H1 (cell line): ENCODE data around the gene HS2ST1. TPM values are rescaled to one million over a fixed set of nuclear protein-coding genes. Genes with fewer than 3 reads are reported as not detected.

Experiments used
- CTCF ChIA-PET: fragments of 300-600 bp; sonication (Branson Sonifier 250); formaldehyde crosslinking; loops from one replicate; lab custom pipeline; 2021; ENCODE audit not compliant: partially characterized antibody; lab: Charles Lee
- POLR2A ChIA-PET: fragments of 300-600 bp; sonication (Branson Sonifier 250); formaldehyde crosslinking; loops from one replicate; lab custom pipeline; 2021; ENCODE audit warnings: inconsistent platforms; ENCODE audit not compliant: partially characterized antibody; lab: Charles Lee
- DNase-seq, 2 experiments: peaks; one replicate each; pipeline versions ENCODE4 v3.0.0 to v3.0.0-alpha.2; 2010 to 2022; ENCODE audit warnings: low spot score in 2 of 2, low read depth in 1 of 2, mixed read lengths in 1 of 2
- FAIRE-seq: peaks from 2 replicates; lab custom pipeline; 2011; peaks lifted over from hg19 to GRCh38; lab: Jason Lieb, UNC
- H2AFZ ChIP-seq: 2 replicates; pipeline ENCODE4 v1.8.1; 2012; ENCODE audit warnings: low read length, inconsistent platforms
- H2AK5ac ChIP-seq: 2 replicates; pipeline ENCODE4 v1.6.1; 2013; ENCODE audit warnings: low read depth, low read length
- H2BK120ac ChIP-seq: replicated peaks from 2 replicates; pipeline ENCODE3; 2013; ENCODE audit warnings: low read depth, low read length, inconsistent platforms
- H2BK12ac ChIP-seq: 2 replicates; pipeline ENCODE4 v1.6.1; 2013; ENCODE audit warnings: low read depth, low read length
- H2BK15ac ChIP-seq: 2 replicates; pipeline ENCODE4 v1.6.1; 2013; ENCODE audit warnings: low read length
- H2BK20ac ChIP-seq: 2 replicates; pipeline ENCODE4 v1.6.1; 2013; ENCODE audit warnings: low read length
- H2BK5ac ChIP-seq: 2 replicates; pipeline ENCODE4 v1.6.1; 2013; ENCODE audit warnings: low read depth, low read length
- H3K14ac ChIP-seq: 2 replicates; pipeline ENCODE4 v1.6.1; 2013; ENCODE audit warnings: inconsistent platforms; ENCODE audit not compliant: insufficient read length
- H3K18ac ChIP-seq: 2 replicates; pipeline ENCODE4 v1.6.1; 2013; ENCODE audit warnings: low read length; ENCODE audit errors: extremely low read depth
- H3K23ac ChIP-seq: 2 replicates; pipeline ENCODE4 v1.6.1; 2013; ENCODE audit warnings: inconsistent platforms; ENCODE audit not compliant: insufficient read length
- H3K23me2 ChIP-seq: 2 replicates; pipeline ENCODE4 v1.6.1; 2013; ENCODE audit warnings: low read depth, low read length
- H3K27ac ChIP-seq: 2 replicates; pipeline ENCODE4 v1.6.1; 2011; ENCODE audit warnings: low read depth, low read length, inconsistent platforms
- H3K27me3 ChIP-seq, 4 experiments: replicated peaks in 1 of 4; 1 replicate in 1 of 4; 2 replicates in 3 of 4; pipeline versions ENCODE4 v1.6.1 to v1.8.1; 2011 to 2013; ENCODE audit warnings: low read length in 3 of 4, mild to moderate bottlenecking in 3 of 4, inconsistent platforms in 2 of 4, mixed read lengths in 2 of 4, moderate library complexity in 1 of 4; ENCODE audit not compliant: control insufficient read depth in 3 of 4, insufficient read depth in 3 of 4; ENCODE audit errors: extremely low read depth in 1 of 4
- H3K36me3 ChIP-seq, 4 experiments: 2 replicates each; pipeline versions ENCODE4 v1.6.1 to v1.8.1; 2011 to 2013; ENCODE audit warnings: mild to moderate bottlenecking in 4 of 4, low read length in 3 of 4, moderate library complexity in 2 of 4, control low read depth in 1 of 4, inconsistent platforms in 1 of 4; ENCODE audit not compliant: insufficient read depth in 4 of 4, control insufficient read depth in 2 of 4
- H3K4ac ChIP-seq: replicated peaks from 2 replicates; pipeline ENCODE3; 2013; ENCODE audit warnings: low read length, low read depth, mixed read lengths, inconsistent platforms; ENCODE audit not compliant: insufficient read length
- H3K4me1 ChIP-seq, 4 experiments: replicated peaks in 1 of 4; 1 replicate in 1 of 4; 2 replicates in 3 of 4; pipeline versions ENCODE4 v1.6.1 to v1.8.1; 2011 to 2013; ENCODE audit warnings: low read length in 3 of 4, inconsistent platforms in 2 of 4, mixed read lengths in 1 of 4; ENCODE audit not compliant: insufficient read depth in 4 of 4, control insufficient read depth in 3 of 4
- H3K4me2 ChIP-seq, 2 experiments: 2 replicates each; pipeline versions ENCODE4 v1.6.1 to v1.8.1; 2011 to 2013; ENCODE audit warnings: low read depth in 2 of 2, low read length in 2 of 2, control low read depth in 1 of 2, inconsistent platforms in 1 of 2, mild to moderate bottlenecking in 1 of 2; ENCODE audit not compliant: insufficient read depth in 1 of 2
- H3K4me3 ChIP-seq, 4 experiments: fragments of 200-600, 300-600 bp in 1 of 4; sonication (generic), shearing (Covaris generic), sonication (Bioruptor Twin) in 1 of 4; 2 replicates each; pipeline versions ENCODE4 v1.5.1 to v1.8.1; 2011 to 2016; ENCODE audit warnings: low read length in 4 of 4, low read depth in 3 of 4, control low read depth in 2 of 4, inconsistent platforms in 2 of 4, mild to moderate bottlenecking in 2 of 4, mixed read lengths in 1 of 4, moderate library complexity in 1 of 4; ENCODE audit not compliant: insufficient read depth in 2 of 4; ENCODE audit errors: extremely low read depth in 1 of 4
- H3K56ac ChIP-seq: replicated peaks from 2 replicates; pipeline ENCODE3; 2013; ENCODE audit warnings: low read depth, mild to moderate bottlenecking, mixed read lengths, low read length, inconsistent platforms; ENCODE audit not compliant: insufficient read length
- H3K79me1 ChIP-seq: 2 replicates; pipeline ENCODE4 v1.6.1; 2013; ENCODE audit warnings: low read depth, low read length, control low read depth
- H3K79me2 ChIP-seq, 2 experiments: 2 replicates each; pipeline versions ENCODE4 v1.6.1 to v1.8.1; 2012 to 2013; ENCODE audit warnings: low read length in 2 of 2, mild to moderate bottlenecking in 2 of 2, inconsistent platforms in 1 of 2; ENCODE audit not compliant: insufficient read depth in 2 of 2, control insufficient read depth in 1 of 2
- H3K9ac ChIP-seq, 4 experiments: replicated peaks in 1 of 4; 1 replicate in 1 of 4; 2 replicates in 3 of 4; pipeline versions ENCODE4 v1.6.1 to v1.8.1; 2011 to 2013; ENCODE audit warnings: low read depth in 3 of 4, low read length in 3 of 4, control low read depth in 2 of 4, mild to moderate bottlenecking in 2 of 4, moderate library complexity in 2 of 4, inconsistent platforms in 1 of 4; ENCODE audit errors: extremely low read depth in 1 of 4
- H3K9me3 ChIP-seq, 2 experiments: 2 replicates each; pipeline versions ENCODE4 v1.6.1 to v1.8.1; 2012 to 2013; ENCODE audit warnings: mild to moderate bottlenecking in 2 of 2, moderate library complexity in 2 of 2, control low read depth in 1 of 2, inconsistent platforms in 1 of 2, low read depth in 1 of 2, low read length in 1 of 2, mixed read lengths in 1 of 2; ENCODE audit not compliant: insufficient read depth in 2 of 2
- H4K20me1 ChIP-seq, 2 experiments: replicated peaks in 1 of 2; 2 replicates each; pipeline versions ENCODE3 to v1.8.1; 2011 to 2013; ENCODE audit warnings: inconsistent platforms in 2 of 2, low read length in 2 of 2, mild to moderate bottlenecking in 1 of 2; ENCODE audit not compliant: insufficient read depth in 2 of 2, control insufficient read depth in 1 of 2
- H4K5ac ChIP-seq: 2 replicates; pipeline ENCODE4 v1.6.1; 2013; ENCODE audit warnings: low read length, low read depth, mixed read lengths, inconsistent platforms; ENCODE audit not compliant: insufficient read length
- H4K8ac ChIP-seq: 2 replicates; pipeline ENCODE4 v1.8.0; 2013; ENCODE audit warnings: mild to moderate bottlenecking, moderate library complexity, low read length, inconsistent platforms; ENCODE audit not compliant: insufficient read depth; ENCODE audit errors: extremely low read depth
- H4K91ac ChIP-seq: replicated peaks from 2 replicates; pipeline ENCODE3; 2013; ENCODE audit warnings: low read length, mixed read lengths, inconsistent platforms; ENCODE audit not compliant: insufficient read length
- ZNF274 ChIP-seq: IDR thresholded peaks from 2 replicates; pipeline ENCODE4 v1.7.0; 2012; ENCODE audit warnings: low read length, borderline replicate concordance; ENCODE audit errors: extremely low read depth
- WGBS, 2 experiments: shearing (Covaris generic) in 1 of 2; methylation state at CpG; one replicate each; pipeline versions ENCODE4 v1.1.6 to v1.1.7; 2013 to 2015; ENCODE audit warnings: low lambda C conversion rate in 2 of 2, mixed read lengths in 2 of 2, inconsistent platforms in 1 of 2, low coverage in 1 of 2, missing lambda C conversion rate in 1 of 2; ENCODE audit not compliant: insufficient replicate concordance in 2 of 2, insufficient coverage in 1 of 2, insufficient read length in 1 of 2; ENCODE audit errors: extremely low coverage in 1 of 2, missing lambda C conversion rate in 1 of 2; 5-methylcytosine and 5-hydroxymethylcytosine counted together
- polyA plus RNA-seq, 7 experiments: library from polyadenylated mRNA; depleted of rRNA in 3 of 7; stranded (reverse) in 5 of 7; unstranded in 2 of 7; fragments of >200 nt in 5 of 7; fragments of 200-250 nt in 2 of 7; gene quantifications; 1 replicate in 5 of 7; 2 replicates in 1 of 7; 4 replicates in 1 of 7; pipeline versions ENCODE4 v1.2.1 to v1.2.3, GENCODE V29; 2011 to 2013; ENCODE audit warnings: missing spikeins in 2 of 7, mixed read lengths in 2 of 7
- total RNA-seq: library from RNA; stranded (reverse); fragmentation: NEBNext Ultra II Directional; extraction: Animal tissue kit (Norgen Biotek cat#: 25700); gene quantifications from 2 replicates; pipeline ENCODE4 v1.2.1, GENCODE V29; 2021

The HS2ST1 gene
- total and polyA plus RNA-seq, 2 of the 8 experiments (the other 6 are each of a cell fraction or from before 2014, with no cell fraction given) = 5.2 to 28.3 TPM

DNA sequence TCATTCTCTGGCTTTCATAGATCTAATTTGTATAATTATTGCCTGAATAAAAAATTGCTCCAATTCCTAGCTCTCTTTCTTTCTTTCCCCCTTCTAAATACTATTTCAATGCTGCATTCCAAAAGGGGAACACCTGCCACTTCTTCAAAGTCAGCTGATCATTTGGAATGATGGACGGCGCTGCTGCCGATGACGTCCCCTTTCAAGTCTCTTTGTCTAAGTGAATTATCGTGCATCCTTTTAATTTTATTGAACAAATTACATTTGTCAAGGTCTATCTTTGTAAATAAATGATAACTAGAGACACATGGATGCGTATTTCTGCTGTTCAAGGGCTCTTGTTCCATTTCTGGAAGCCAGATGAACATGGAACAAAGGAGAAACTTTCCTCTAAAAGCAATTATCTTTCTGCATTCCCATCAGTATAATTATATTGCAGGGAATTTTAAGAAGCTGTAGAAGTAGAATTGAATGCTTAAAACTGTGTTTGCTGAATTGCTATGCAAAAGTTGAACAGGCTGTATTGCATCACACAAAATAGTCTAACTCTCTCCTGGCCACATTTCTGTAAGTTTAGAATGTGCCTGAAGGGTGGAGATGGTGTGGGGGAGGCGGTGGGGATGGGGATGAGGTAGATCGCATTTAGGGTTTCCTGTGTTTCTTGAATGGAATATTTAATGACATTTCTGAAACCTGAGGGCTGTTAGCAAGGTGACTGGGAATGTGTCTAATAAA lies 222.3 kb downstream of the HS2ST1 start:
- H3K56ac ChIP-seq = no peak overlapping the region
- no peaks in the 10 kb centered on the region for H3K79me2 ChIP-seq
- no peak overlapping the region for H4K8ac ChIP-seq
- no peak overlapping the region for H2AFZ ChIP-seq
- no peak for DNase-seq
- H2BK20ac ChIP-seq = no peak overlapping the region
- no peak for FAIRE-seq
- no peak overlapping the region for H3K27ac ChIP-seq
- peaks cover 3% of the 10 kb centered on the region; the same call in 1 of the 2 replicates for H3K23me2 ChIP-seq
- no peak overlapping the region for H3K4ac ChIP-seq
- H2BK12ac ChIP-seq = no peak overlapping the region
- peaks cover 0 to 6% (median under 1%) of the 10 kb centered on the region in 4 experiments; a peak in 4 of 7 replicates for H3K4me1 ChIP-seq
- no peak overlapping the region for H4K5ac ChIP-seq
- no peak for TF ChIP-seq ZNF274
- TF ChIP-seq, all 59 proteins: peak for 0
- Histone ChIP-seq H3K9ac (no peak overlapping the region), H3K36me3 (no peaks in the 10 kb centered on the region), H3K18ac (no peak overlapping the region), H2BK120ac (no peak overlapping the region), H3K4me3 (no peak overlapping the region), H3K14ac (no peak overlapping the region), H3K9me3 (no peaks in the 10 kb centered on the region), H2BK15ac (no peak overlapping the region), H2AK5ac (no peak overlapping the region), H4K20me1 (no peaks in the 10 kb centered on the region), H3K27me3 (peaks cover 0 to 14% (median 10%) of the 10 kb centered on the region in 4 experiments; a peak in 4 of 7 replicates), H4K91ac (no peak overlapping the region), H3K23ac (no peak overlapping the region), H3K79me1 (no peaks in the 10 kb centered on the region; the same call in 1 of the 2 replicates), H3K4me2 (no peak overlapping the region), H2BK5ac (no peak overlapping the region)
- POLR2A ChIA-PET = no interaction called here
- WGBS, 2 experiments = 90% methylated on average over 8 of the region's 8 CpGs; no CpG with 5 or more reads in 1 of the 2 experiments
- CTCF ChIA-PET = interaction anchor here (1.0 to 1.4 kb wide), 3 partner anchors 13 to 156 kb away, joined by 3 to 4 read pairs (median 3); no protein-coding TSS in a partner anchor
